Prostate gland (tissue), 2 donors: ENCODE results near the gene PRR20C.
"Not testable (repeated sequence)": the region's sequence is repeated elsewhere in the genome, so short reads cannot be mapped to it uniquely, and the experiment has no call there.

ENCODE experiments used
- POLR2AphosphoS5 ChIP-seq: sonication (generic); formaldehyde crosslinking; IDR thresholded peaks from one replicate; pipeline ENCODE4 v1.6.1; 2017; ENCODE audit warnings: antibody characterized with exemption
- TF ChIP-seq, protein P1 (sequence below), 4 experiments: fragments of 200-600 bp in 2 of 4; fragments of 450-650 bp in 2 of 4; sonication (generic) in 2 of 4; IDR thresholded peaks; 1 replicate in 3 of 4; 2 replicates in 1 of 4; pipeline ENCODE4 v1.5.1; 2016 to 2019; ENCODE audit warnings: antibody characterized with exemption in 4 of 4, mild to moderate bottlenecking in 2 of 4, moderate library complexity in 2 of 4

GRCh38 chr13:57139781-57140180, 14.1 kb upstream of the PRR20C start:
- TF ChIP-seq, protein P1, sequence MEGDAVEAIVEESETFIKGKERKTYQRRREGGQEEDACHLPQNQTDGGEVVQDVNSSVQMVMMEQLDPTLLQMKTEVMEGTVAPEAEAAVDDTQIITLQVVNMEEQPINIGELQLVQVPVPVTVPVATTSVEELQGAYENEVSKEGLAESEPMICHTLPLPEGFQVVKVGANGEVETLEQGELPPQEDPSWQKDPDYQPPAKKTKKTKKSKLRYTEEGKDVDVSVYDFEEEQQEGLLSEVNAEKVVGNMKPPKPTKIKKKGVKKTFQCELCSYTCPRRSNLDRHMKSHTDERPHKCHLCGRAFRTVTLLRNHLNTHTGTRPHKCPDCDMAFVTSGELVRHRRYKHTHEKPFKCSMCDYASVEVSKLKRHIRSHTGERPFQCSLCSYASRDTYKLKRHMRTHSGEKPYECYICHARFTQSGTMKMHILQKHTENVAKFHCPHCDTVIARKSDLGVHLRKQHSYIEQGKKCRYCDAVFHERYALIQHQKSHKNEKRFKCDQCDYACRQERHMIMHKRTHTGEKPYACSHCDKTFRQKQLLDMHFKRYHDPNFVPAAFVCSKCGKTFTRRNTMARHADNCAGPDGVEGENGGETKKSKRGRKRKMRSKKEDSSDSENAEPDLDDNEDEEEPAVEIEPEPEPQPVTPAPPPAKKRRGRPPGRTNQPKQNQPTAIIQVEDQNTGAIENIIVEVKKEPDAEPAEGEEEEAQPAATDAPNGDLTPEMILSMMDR (IDR thresholded peaks at IDR 0.05) = not testable (repeated sequence)
- not testable (repeated sequence) for TF ChIP-seq POLR2AphosphoS5
